AG09309 (cell line): ENCODE measurements around the gene TSC22D3.

ENCODE experiments used
- DNase-seq: peaks from one replicate; pipeline ENCODE4 v3.0.0-alpha.2; 2010; ENCODE audit warnings: low read depth
- H3K4me3 ChIP-seq: 2 replicates; pipeline ENCODE4 v1.5.1; 2011; ENCODE audit warnings: mild to moderate bottlenecking, low read depth, low read length, moderate library complexity; ENCODE audit not compliant: control insufficient read depth
- CTCF ChIP-seq: IDR thresholded peaks from 2 replicates; pipeline ENCODE4 v1.5.1; 2011; ENCODE audit warnings: mild to moderate bottlenecking, low read depth, low read length, inconsistent platforms; ENCODE audit not compliant: insufficient read depth, control insufficient read depth; ENCODE audit errors: missing control alignments

The TSC22D3 gene

GRCh38 chrX:107718156-107718621 lies 57.4 kb downstream of the TSC22D3 start:
- peak; percentile 79 for TF ChIP-seq CTCF
- no peak overlapping the region for H3K4me3 ChIP-seq
- DNase-seq: peak; percentile 41

DNA sequence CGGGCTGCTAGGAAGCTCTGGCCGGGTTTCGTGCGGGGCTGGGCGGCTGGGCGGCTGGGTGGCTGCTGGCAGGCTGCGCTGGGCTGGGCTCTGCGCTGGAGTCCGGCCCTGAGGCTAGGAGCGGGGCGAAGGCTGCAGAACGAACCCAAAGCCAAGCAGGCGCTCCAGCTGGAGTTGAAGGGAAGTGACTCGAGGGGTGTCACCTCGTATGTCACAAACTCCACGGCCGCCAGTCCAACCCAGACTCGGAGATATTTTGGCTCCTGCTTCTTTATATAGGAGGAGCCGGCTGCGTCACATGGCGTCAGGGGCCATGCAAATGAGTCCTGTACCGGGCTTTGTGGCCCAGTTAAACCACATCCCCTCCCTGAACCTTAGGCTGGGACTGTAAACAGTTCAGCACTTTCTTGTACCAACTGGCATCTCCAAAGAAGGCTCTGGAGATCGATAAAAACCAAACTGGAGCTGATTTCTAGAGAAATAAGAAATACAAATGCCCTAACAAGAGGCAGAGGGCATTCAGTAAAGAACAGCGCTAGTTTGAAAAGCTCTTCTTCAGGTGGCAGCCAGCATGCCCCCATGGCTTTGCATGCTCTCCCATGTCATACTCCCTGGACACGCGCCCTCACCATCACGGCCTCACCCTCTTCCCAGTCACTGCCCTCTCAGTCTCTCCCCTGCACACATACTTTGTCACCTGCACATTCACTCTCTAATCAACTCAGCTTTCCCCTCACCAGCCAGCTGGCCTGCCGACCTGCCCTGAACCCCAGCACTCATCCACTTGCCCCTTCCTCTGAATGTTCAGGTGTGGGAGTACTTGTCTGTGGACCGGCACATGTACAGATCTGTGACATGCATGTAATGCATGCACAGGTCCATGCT lies 58.5 kb downstream of the TSC22D3 start:
- peak; percentile 37 for DNase-seq
- no peak for TF ChIP-seq CTCF

DNA sequence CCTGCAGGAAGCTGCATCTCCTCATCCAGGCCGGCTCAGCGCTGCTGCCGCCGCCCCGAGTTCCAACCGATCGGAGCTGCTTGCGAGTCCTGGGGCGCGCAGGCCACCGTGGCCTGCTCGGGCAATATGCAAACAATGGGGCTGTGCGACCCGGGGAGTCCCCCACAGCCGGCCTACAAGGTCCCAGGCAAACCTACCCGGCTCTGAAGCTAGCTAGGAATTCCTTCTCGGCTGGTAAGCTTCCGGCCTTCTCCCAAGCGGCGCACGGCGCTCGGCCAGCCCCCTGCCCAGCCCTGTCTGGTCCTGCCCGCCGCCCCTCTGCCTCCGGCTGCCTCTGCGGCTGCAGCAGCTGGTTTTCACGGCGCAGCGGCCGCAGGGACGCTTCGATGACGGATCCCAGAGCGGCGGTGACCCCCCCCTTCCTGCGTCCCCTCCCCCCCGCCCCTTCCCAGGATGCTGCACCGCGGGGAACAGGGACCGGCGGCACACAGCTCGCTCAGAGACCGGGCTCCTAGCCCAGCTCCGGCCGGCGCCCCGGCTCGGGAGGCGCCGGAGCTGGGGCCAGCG lies 59.4 kb downstream of the TSC22D3 start:
- no peak for DNase-seq
- peak overlapping the region; percentile 71 for H3K4me3 ChIP-seq
- TF ChIP-seq CTCF: no peak

More for the DNA sequence above, 58.5 kb downstream of the TSC22D3 start:
- peak overlapping the region; percentile 71 for H3K4me3 ChIP-seq

DNA sequence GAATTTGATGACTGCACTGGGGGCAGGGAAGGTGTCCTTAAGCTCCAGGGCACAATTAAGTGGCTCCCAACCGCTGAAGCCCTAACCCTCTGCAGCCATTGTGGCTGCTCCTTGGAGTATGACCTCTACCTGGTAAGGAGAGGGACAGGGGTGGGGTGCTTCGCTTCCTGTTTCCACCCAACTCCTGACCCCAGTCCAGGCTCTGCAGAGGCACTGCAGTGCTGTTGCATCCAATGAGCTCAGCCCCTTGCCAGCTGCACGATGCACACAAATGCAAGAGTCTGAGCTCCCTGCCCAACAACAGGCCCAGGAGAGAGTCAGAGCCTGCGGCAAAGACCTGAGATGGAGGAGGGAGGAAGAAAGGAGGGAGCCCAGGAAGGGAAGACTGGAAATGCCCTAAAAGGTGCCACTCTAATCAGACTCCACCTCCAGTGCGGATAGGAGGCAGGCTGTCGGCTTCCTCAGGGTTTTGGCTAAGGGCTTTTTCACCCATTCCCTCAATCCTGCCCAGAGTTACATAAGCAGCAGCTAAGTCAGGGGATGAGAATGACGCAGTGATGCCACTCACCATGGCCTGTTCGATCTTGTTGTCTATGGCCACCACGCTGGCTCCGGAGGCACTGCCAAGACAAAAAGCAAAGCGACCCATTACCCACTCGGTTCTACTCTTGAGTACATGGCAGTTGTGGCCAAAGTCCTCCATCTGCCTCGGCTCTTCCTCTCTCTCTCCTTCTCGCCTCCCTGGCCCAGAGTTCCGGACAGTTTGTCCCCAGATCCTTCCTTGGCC lies 60.1 kb downstream of the TSC22D3 start:
- no peak for DNase-seq
- H3K4me3 ChIP-seq: peak overlapping the region; percentile 71
- no peak for TF ChIP-seq CTCF

GRCh38 chrX:107714206-107714891 lies 61.2 kb downstream of the TSC22D3 start:
- no peak for DNase-seq
- TF ChIP-seq CTCF: no peak
- H3K4me3 ChIP-seq: no peak overlapping the region
